Activated CD8-positive, alpha-beta memory T cell treated with anti-CD3 and anti-CD28 coated beads, Interleukin-2, amount 10 ng/mL, durations not matched to agents 7 days and 5 days (primary cell): ENCODE data around the gene TPRA1. TPM values are rescaled to one million over a fixed set of nuclear protein-coding genes. Genes with fewer than 3 reads are reported as not detected.
A peak's percentile ranks its signal among the peaks of the same experiment; 100 is the strongest.

Experiments used
- ATAC-seq: fragments of 150-1000 bp; cut with Tn5 transposase; one replicate; pipeline ENCODE4 v1.10.0; 2021; ENCODE audit warnings: moderate library complexity
- CTCF ChIA-PET: fragments of 350-600 bp; sonication (Branson Sonifier 250); formaldehyde crosslinking; loops from one replicate; lab custom pipeline; 2021; ENCODE audit warnings: antibody characterized with exemption; lab: Charles Lee
- DNase-seq: peaks from one replicate; pipeline ENCODE4 v3.0.0-alpha.2; 2020
- H3K27ac Mint-ChIP-seq: one replicate; pipeline ENCODE4 v1.8.0; 2021; ENCODE audit warnings: mild to moderate bottlenecking, mixed read lengths
- H3K27me3 Mint-ChIP-seq: one replicate; pipeline ENCODE4 v1.8.0; 2021; ENCODE audit warnings: mixed read lengths
- H3K36me3 Mint-ChIP-seq: one replicate; pipeline ENCODE4 v1.8.0; 2021; ENCODE audit warnings: mild to moderate bottlenecking, mixed read lengths
- H3K4me1 Mint-ChIP-seq: one replicate; pipeline ENCODE4 v1.8.0; 2021; ENCODE audit warnings: mixed read lengths
- H3K4me3 Mint-ChIP-seq: one replicate; pipeline ENCODE4 v1.8.0; 2021; ENCODE audit warnings: mild to moderate bottlenecking, moderate library complexity, mixed read lengths
- H3K9me3 Mint-ChIP-seq: one replicate; pipeline ENCODE4 v1.8.0; 2022; ENCODE audit warnings: low read depth, mixed read lengths
- total RNA-seq, 2 experiments: library from RNA; stranded (reverse); gene quantifications; one replicate each; pipeline ENCODE4 v1.2.3, GENCODE V29; 2021

TPRA1 gene
- total RNA-seq, 2 experiments from 2014 or later, result 32.8 to 34.5 TPM

- Mint-ChIP-seq H3K27me3 (no peaks in the 10 kb centered on the region), H3K9me3 (no peaks in the 10 kb centered on the region), H3K4me3 (peak overlapping the region; percentile 86), H3K4me1 (peaks cover 41% of the 10 kb centered on the region), H3K27ac (peak overlapping the region; percentile 91), H3K36me3 (peaks cover 31% of the 10 kb centered on the region)
- CTCF ChIA-PET, result interaction anchor here (0.6 to 3.7 kb wide), 6 partner anchors 8 to 165 kb away, joined by 3 to 31 read pairs (median 5); no protein-coding TSS in a partner anchor
- ATAC-seq (no peak), DNase-seq (no peak)
Observed at GRCh38 chr3:127597020-127597771, 6.7 kb upstream of the TPRA1 start.

- CTCF ChIA-PET, result interaction anchor here (3.7 kb wide), 1 partner anchor 20 kb away, joined by 31 read pairs; no protein-coding TSS in a partner anchor
- peaks cover 15% of the 10 kb centered on the region for H3K36me3 Mint-ChIP-seq
- no peak overlapping the region for H3K4me3 Mint-ChIP-seq
- ATAC-seq (no peak), DNase-seq (no peak)
- no peaks in the 10 kb centered on the region for H3K27me3 Mint-ChIP-seq
- no peaks in the 10 kb centered on the region for H3K9me3 Mint-ChIP-seq
- peaks cover 35% of the 10 kb centered on the region for H3K4me1 Mint-ChIP-seq
- H3K27ac Mint-ChIP-seq, result no peak overlapping the region
Observed at GRCh38 chr3:127595303-127595702, 4.8 kb upstream of the TPRA1 start.

- ATAC-seq, result no peak
- H3K4me1 Mint-ChIP-seq, result peaks cover 33% of the 10 kb centered on the region
- H3K36me3 Mint-ChIP-seq, result peaks cover 3% of the 10 kb centered on the region
- no peaks in the 10 kb centered on the region for H3K27me3 Mint-ChIP-seq
- DNase-seq, result no peak
- no peak overlapping the region for H3K27ac Mint-ChIP-seq
- H3K4me3 Mint-ChIP-seq, result no peak overlapping the region
- H3K9me3 Mint-ChIP-seq, result no peaks in the 10 kb centered on the region
- CTCF ChIA-PET, result interaction anchor here (1.6 kb wide), 1 partner anchor 18 kb away, joined by 6 read pairs; no protein-coding TSS in a partner anchor
Observed at GRCh38 chr3:127593178-127593577, 2.6 kb upstream of the TPRA1 start.

GRCh38 chr3:127590282-127590592 is 296 bp downstream of the TPRA1 start:
- DNase-seq (peak; percentile 57), ATAC-seq (peak; percentile 45)
- Mint-ChIP-seq H3K4me3 (peak overlapping the region; percentile 88), H3K27ac (peak overlapping the region; percentile 43), H3K36me3 (peaks cover 3% of the 10 kb centered on the region), H3K9me3 (no peaks in the 10 kb centered on the region), H3K27me3 (no peaks in the 10 kb centered on the region), H3K4me1 (peaks cover 26% of the 10 kb centered on the region)
- CTCF ChIA-PET, result interaction anchor here (0.5 to 9.3 kb wide), 8 partner anchors 12 to 459 kb away, joined by 3 to 86 read pairs (median 4); partner anchors contain the start of gene PODXL2

- Mint-ChIP-seq H3K27me3 (no peaks in the 10 kb centered on the region), H3K36me3 (peaks cover 3% of the 10 kb centered on the region), H3K4me1 (peaks cover 26% of the 10 kb centered on the region), H3K9me3 (no peaks in the 10 kb centered on the region), H3K27ac (peak overlapping the region; percentile 67), H3K4me3 (peak overlapping the region; percentile 88)
- DNase-seq, result peak; percentile 47
- ATAC-seq, result peak; percentile 4
- CTCF ChIA-PET, result interaction anchor here (0.9 to 9.3 kb wide), 6 partner anchors 8 to 105 kb away, joined by 3 to 86 read pairs (median 4); partner anchors contain the start of gene MCM2
Observed at GRCh38 chr3:127589600-127590281, 792 bp downstream of the TPRA1 start.

GRCh38 chr3:127588806-127589577 is 1.5 kb downstream of the TPRA1 start:
- peaks cover 3% of the 10 kb centered on the region for H3K36me3 Mint-ChIP-seq
- H3K4me1 Mint-ChIP-seq, result peaks cover 28% of the 10 kb centered on the region
- no peaks in the 10 kb centered on the region for H3K9me3 Mint-ChIP-seq
- H3K27me3 Mint-ChIP-seq, result no peaks in the 10 kb centered on the region
- DNase-seq (peak; percentile 53), ATAC-seq (no peak)
- CTCF ChIA-PET, result interaction anchor here (1.0 to 9.3 kb wide), 5 partner anchors 9 to 326 kb away, joined by 3 to 86 read pairs (median 5); partner anchors contain the start of gene MCM2
- peak overlapping the region; percentile 88 for H3K4me3 Mint-ChIP-seq
- H3K27ac Mint-ChIP-seq, result peak overlapping the region; percentile 67

GRCh38 chr3:127587876-127588275 is 2.7 kb downstream of the TPRA1 start:
- Mint-ChIP-seq H3K27ac (no peak overlapping the region), H3K4me1 (peaks cover 26% of the 10 kb centered on the region), H3K9me3 (no peaks in the 10 kb centered on the region), H3K4me3 (no peak overlapping the region), H3K27me3 (no peaks in the 10 kb centered on the region), H3K36me3 (peaks cover 3% of the 10 kb centered on the region)
- CTCF ChIA-PET, result interaction anchor here (0.8 to 9.3 kb wide), 4 partner anchors 9 to 327 kb away, joined by 5 to 86 read pairs (median 6); partner anchors contain the start of gene MCM2
- ATAC-seq, result no peak
- DNase-seq, result no peak

GRCh38 chr3:127585813-127586413 is 4.6 kb downstream of the TPRA1 start:
- CTCF ChIA-PET, result interaction anchor here (1.1 to 9.3 kb wide), 2 partner anchors 11 to 52 kb away, joined by 3 to 86 read pairs; no protein-coding TSS in a partner anchor
- H3K4me1 Mint-ChIP-seq, result peaks cover 16% of the 10 kb centered on the region
- peaks cover 3% of the 10 kb centered on the region for H3K36me3 Mint-ChIP-seq
- no peaks in the 10 kb centered on the region for H3K9me3 Mint-ChIP-seq
- H3K27me3 Mint-ChIP-seq, result no peaks in the 10 kb centered on the region
- ATAC-seq (no peak), DNase-seq (no peak)
- no peak overlapping the region for H3K4me3 Mint-ChIP-seq
- H3K27ac Mint-ChIP-seq, result no peak overlapping the region

GRCh38 chr3:127585163-127585812 is 5.2 kb downstream of the TPRA1 start:
- Mint-ChIP-seq H3K36me3 (peaks cover 3% of the 10 kb centered on the region), H3K9me3 (no peaks in the 10 kb centered on the region), H3K27me3 (no peaks in the 10 kb centered on the region), H3K4me3 (no peak overlapping the region), H3K4me1 (peaks cover 15% of the 10 kb centered on the region), H3K27ac (no peak overlapping the region)
- no peak for DNase-seq
- CTCF ChIA-PET, result interaction anchor here (1.1 to 9.3 kb wide), 2 partner anchors 11 to 52 kb away, joined by 3 to 86 read pairs; no protein-coding TSS in a partner anchor
- no peak for ATAC-seq

GRCh38 chr3:127584734-127585133 is 5.8 kb downstream of the TPRA1 start:
- ATAC-seq (no peak), DNase-seq (no peak)
- H3K4me3 Mint-ChIP-seq, result no peak overlapping the region
- CTCF ChIA-PET, result interaction anchor here (0.7 to 9.3 kb wide), 2 partner anchors 10 to 238 kb away, joined by 3 to 86 read pairs; no protein-coding TSS in a partner anchor
- no peak overlapping the region for H3K27ac Mint-ChIP-seq
- no peaks in the 10 kb centered on the region for H3K27me3 Mint-ChIP-seq
- H3K9me3 Mint-ChIP-seq, result no peaks in the 10 kb centered on the region
- H3K36me3 Mint-ChIP-seq, result peaks cover 3% of the 10 kb centered on the region
- peaks cover 15% of the 10 kb centered on the region for H3K4me1 Mint-ChIP-seq

GRCh38 chr3:127580327-127581060 is 10.0 kb downstream of the TPRA1 start:
- Mint-ChIP-seq H3K36me3 (peaks cover 2% of the 10 kb centered on the region), H3K4me1 (peaks cover 3% of the 10 kb centered on the region), H3K4me3 (no peak overlapping the region), H3K27me3 (no peaks in the 10 kb centered on the region), H3K27ac (no peak overlapping the region), H3K9me3 (no peaks in the 10 kb centered on the region)
- CTCF ChIA-PET, result no interaction called here
- no peak for DNase-seq
- no peak for ATAC-seq
